Measurements from ENCODE around the gene GAB4. TPM values are rescaled to one million over a fixed set of nuclear protein-coding genes. Genes with fewer than 3 reads are reported as not detected.

The GAB4 gene
- total and polyA plus RNA-seq, 2 of the 8 experiments (the other 6 are each of a cell fraction or from before 2014, with no cell fraction given), result 0.03 to 0.17 TPM

- TF ChIP-seq EP300 (IDR thresholded peaks at IDR 0.05; ENCODE audit: borderline replicate concordance in 1 of 2, low read depth in 2 of 2, low read length in 2 of 2), result no peak
- TF ChIP-seq, protein P1, sequence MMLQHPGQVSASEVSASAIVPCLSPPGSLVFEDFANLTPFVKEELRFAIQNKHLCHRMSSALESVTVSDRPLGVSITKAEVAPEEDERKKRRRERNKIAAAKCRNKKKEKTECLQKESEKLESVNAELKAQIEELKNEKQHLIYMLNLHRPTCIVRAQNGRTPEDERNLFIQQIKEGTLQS (IDR thresholded peaks at IDR 0.05; ENCODE audit: insufficient read depth, low read depth, low read length), result no peak
These were observed 19.8 kb downstream of the GAB4 start (continued) for GRCh38 chr22:16988257-16988656.

All from H1 (cell line).